IMR-90 (cell line): ENCODE measurements around the gene MYO10. TPM values are rescaled to one million over a fixed set of nuclear protein-coding genes. Genes with fewer than 3 reads are reported as not detected.
A peak's percentile ranks its signal among the peaks of the same experiment; 100 is the strongest.

Source experiments
- ATAC-seq: fragments of 200-7000 bp; cut with Tn5 transposase; 2 replicates; pipeline ENCODE4 v1.9.1; 2020; ENCODE audit warnings: low read depth, mild to moderate bottlenecking, moderate library complexity
- BruUV-seq: library from RNA; stranded (reverse); fragments of 400-500 nt; replicated peaks from 2 replicates; lab custom pipeline; 2021; lab: Mats Ljungman, UMichigan
- CTCF ChIA-PET: fragments of 300-600 bp; formaldehyde crosslinking; extraction: SDS; loops from one replicate; lab custom pipeline; 2021; ENCODE audit warnings: antibody characterized with exemption; lab: Yijun Ruan, JAX
- POLR2A ChIA-PET: fragments of 300-600 bp; sonication (Branson Sonifier 250); formaldehyde crosslinking; loops from one replicate; lab custom pipeline; 2022; ENCODE audit warnings: antibody characterized with exemption; ENCODE audit not compliant: unreplicated experiment; lab: Charles Lee
- DNase-seq: peaks from one replicate; pipeline ENCODE4 v3.0.0; 2013
- H2AFZ ChIP-seq: replicated peaks from 2 replicates; pipeline ENCODE3; 2013; ENCODE audit warnings: low read length, mild to moderate bottlenecking; ENCODE audit not compliant: poor library complexity
- H2AK5ac ChIP-seq: 2 replicates; pipeline ENCODE4 v1.6.1; 2013; ENCODE audit warnings: low read depth, low read length, inconsistent platforms
- H2AK9ac ChIP-seq: replicated peaks from 2 replicates; pipeline ENCODE3; 2013; ENCODE audit warnings: mild to moderate bottlenecking, low read depth, low read length, moderate library complexity; ENCODE audit not compliant: poor library complexity
- H2BK120ac ChIP-seq: 2 replicates; pipeline ENCODE4 v1.6.1; 2013; ENCODE audit warnings: low read depth, low read length, inconsistent platforms
- H2BK15ac ChIP-seq: 3 replicates; pipeline ENCODE4 v1.6.1; 2013; ENCODE audit warnings: low read depth, low read length, inconsistent platforms
- H2BK20ac ChIP-seq: 2 replicates; pipeline ENCODE4 v1.6.1; 2013; ENCODE audit warnings: low read depth, mild to moderate bottlenecking, inconsistent platforms, low read length, moderate library complexity
- H2BK5ac ChIP-seq: 2 replicates; pipeline ENCODE4 v1.6.1; 2013; ENCODE audit warnings: mild to moderate bottlenecking, low read depth, low read length, inconsistent platforms; ENCODE audit not compliant: poor library complexity, severe bottlenecking
- H3K14ac ChIP-seq: replicated peaks from 2 replicates; pipeline ENCODE4 v1.6.1; 2013; ENCODE audit warnings: low read depth, low read length, inconsistent platforms
- H3K18ac ChIP-seq: 2 replicates; pipeline ENCODE4 v1.6.1; 2013; ENCODE audit warnings: low read depth, low read length, control low read depth
- H3K23ac ChIP-seq: 2 replicates; pipeline ENCODE4 v1.6.1; 2013; ENCODE audit warnings: low read depth, low read length, inconsistent platforms
- H3K27ac ChIP-seq: 2 replicates; pipeline ENCODE4 v1.5.1; 2013; ENCODE audit warnings: mild to moderate bottlenecking, control low read depth, low read length; ENCODE audit not compliant: insufficient read depth
- H3K27me3 ChIP-seq: 2 replicates; pipeline ENCODE4 v1.6.1; 2013; ENCODE audit warnings: low read length; ENCODE audit not compliant: control insufficient read depth, insufficient read depth
- H3K36me3 ChIP-seq: 2 replicates; pipeline ENCODE4 v1.6.1; 2013; ENCODE audit warnings: low read length, mixed read lengths; ENCODE audit not compliant: control insufficient read depth, insufficient read depth
- H3K4ac ChIP-seq: 2 replicates; pipeline ENCODE4 v1.6.1; 2013; ENCODE audit warnings: low read depth, low read length, inconsistent platforms
- H3K4me1 ChIP-seq: 2 replicates; pipeline ENCODE4 v1.6.1; 2013; ENCODE audit warnings: low read length, mixed read lengths; ENCODE audit not compliant: control insufficient read depth, insufficient read depth
- H3K4me2 ChIP-seq: 2 replicates; pipeline ENCODE4 v1.6.1; 2013; ENCODE audit warnings: low read depth, mild to moderate bottlenecking, control low read depth, low read length, moderate library complexity
- H3K4me3 ChIP-seq: 2 replicates; pipeline ENCODE4 v1.5.1; 2013; ENCODE audit warnings: low read depth, mild to moderate bottlenecking, control low read depth, low read length, moderate library complexity; ENCODE audit not compliant: insufficient read depth
- H3K56ac ChIP-seq: 2 replicates; pipeline ENCODE4 v1.6.1; 2013; ENCODE audit warnings: low read length, inconsistent platforms; ENCODE audit not compliant: insufficient read depth; ENCODE audit errors: extremely low read depth
- H3K79me1 ChIP-seq, 2 experiments: 2 replicates each; pipeline ENCODE4 v1.6.1; 2013; ENCODE audit warnings: low read length in 2 of 2, inconsistent platforms in 1 of 2, low read depth in 1 of 2
- H3K9ac ChIP-seq: 2 replicates; pipeline ENCODE4 v1.6.1; 2013; ENCODE audit warnings: low read depth, low read length, control low read depth
- H3K9me1 ChIP-seq: 2 replicates; pipeline ENCODE4 v1.6.1; 2013; ENCODE audit warnings: low read length, inconsistent platforms; ENCODE audit not compliant: insufficient read depth
- H3K9me3 ChIP-seq: 2 replicates; pipeline ENCODE4 v1.6.1; 2013; ENCODE audit warnings: low read length; ENCODE audit not compliant: control insufficient read depth, insufficient read depth
- H4K20me1 ChIP-seq: 2 replicates; pipeline ENCODE4 v1.6.1; 2013; ENCODE audit warnings: low read length, inconsistent platforms; ENCODE audit not compliant: insufficient read depth
- H4K5ac ChIP-seq: 2 replicates; pipeline ENCODE4 v1.6.1; 2013; ENCODE audit warnings: mild to moderate bottlenecking, low read depth, low read length, control low read depth
- H4K8ac ChIP-seq, 2 experiments: 2 replicates each; pipeline ENCODE4 v1.6.1; 2013; ENCODE audit warnings: low read depth in 2 of 2, low read length in 2 of 2, control low read depth in 1 of 2, inconsistent platforms in 1 of 2
- H4K91ac ChIP-seq: 2 replicates; pipeline ENCODE4 v1.6.1; 2013; ENCODE audit warnings: low read depth, low read length, inconsistent platforms; ENCODE audit not compliant: insufficient read depth
- CHD1 ChIP-seq: IDR thresholded peaks from 2 replicates; pipeline ENCODE4 v1.6.1; 2012; ENCODE audit warnings: low read depth, low read length, improper control_type of control experiment
- FOS ChIP-seq: fragments of 150-350 bp; IDR thresholded peaks from 2 replicates; pipeline ENCODE4 v1.6.1; 2016; ENCODE audit warnings: low read depth, low read length
- MXI1 ChIP-seq: IDR thresholded peaks from 2 replicates; pipeline ENCODE4 v1.6.1; 2012; ENCODE audit warnings: low read depth, mild to moderate bottlenecking, low read length, moderate library complexity, borderline replicate concordance
- NFE2L2 ChIP-seq: fragments of 150-350 bp; IDR thresholded peaks from 2 replicates; pipeline ENCODE4 v1.6.1; 2016; ENCODE audit warnings: low read depth, mild to moderate bottlenecking, low read length
- RAD21 ChIP-seq: IDR thresholded peaks from 2 replicates; pipeline ENCODE4 v1.6.1; 2012; ENCODE audit warnings: low read length, improper control_type of control experiment
- SMC3 ChIP-seq: fragments of 150-350 bp; IDR thresholded peaks from 2 replicates; pipeline ENCODE4 v1.6.1; 2016; ENCODE audit warnings: low read depth, mild to moderate bottlenecking, antibody characterized with exemption, low read length, moderate library complexity
- WGBS, 2 experiments: methylation state at CpG; one replicate each; pipeline versions ENCODE4 v1.1.5 to v1.1.7; 2013; ENCODE audit warnings: missing lambda C conversion rate in 2 of 2; ENCODE audit not compliant: insufficient read length in 1 of 2; ENCODE audit errors: extremely low coverage in 2 of 2; 5-methylcytosine and 5-hydroxymethylcytosine counted together
- dilution Hi-C: fragments of 300-500 bp; cut with HindIII; formaldehyde crosslinking; loops from one replicate; pipeline ENCODE4 v1.14.3; 2018; ENCODE audit warnings: low sequenced_read_pairs; ENCODE audit not compliant: unreplicated experiment
- in situ Hi-C: fragments of 300-500 bp; cut with MboI; formaldehyde crosslinking; loops from 3 replicates; pipeline ENCODE4 v1.14.3; 2019; ENCODE audit warnings: low sequenced_read_pairs, inconsistent platforms, mixed read lengths
- intact Hi-C: fragments of 100-400 bp; cut with micrococcal nuclease; formaldehyde crosslinking; loops from 2 replicates; pipeline ENCODE4 v1.10.0; 2022
- polyA plus RNA-seq, 3 experiments: library from polyadenylated mRNA; depleted of rRNA; stranded (reverse); fragments of >200 nt; gene quantifications; 2 replicates each; pipeline ENCODE4 v1.2.3, GENCODE V29; 2012; ENCODE audit warnings: low replicate concordance in 1 of 3
- total RNA-seq: library from RNA; depleted of rRNA; stranded (reverse); fragments of >200 nt; gene quantifications from 2 replicates; pipeline ENCODE4 v1.2.3, GENCODE V29; 2012
- TF ChIP-seq, protein P1 (sequence below): fragments of 150-350 bp; IDR thresholded peaks from 2 replicates; pipeline ENCODE4 v1.6.1; 2017; ENCODE audit warnings: mild to moderate bottlenecking, antibody characterized with exemption, low read length, low read depth

The MYO10 gene
- total and polyA plus RNA-seq, 2 of the 4 experiments (the other 2 are of a cell fraction), result 39.9 to 115 TPM

DNA sequence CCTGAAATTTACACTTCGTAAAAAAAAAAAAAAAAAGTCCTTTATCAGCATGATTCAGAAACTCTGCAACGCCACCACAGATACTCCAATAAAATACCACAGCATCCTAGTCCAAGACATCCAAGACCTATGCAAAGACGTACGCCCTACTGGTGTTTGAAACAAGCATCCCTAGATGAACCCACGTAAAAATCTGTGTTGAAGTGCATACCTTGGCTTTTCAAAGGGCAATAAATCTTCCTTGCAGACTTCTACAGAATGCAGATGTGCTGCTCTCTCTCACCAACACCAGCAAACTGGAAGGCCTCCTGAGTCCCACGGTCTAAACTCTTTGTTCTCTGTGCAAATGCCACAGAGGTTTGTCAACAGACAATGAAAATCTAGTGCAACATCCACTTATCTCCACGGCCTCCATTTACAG is 38.8 kb downstream of the MYO10 start:
- peak overlapping the region; percentile 5; the same call in 1 of the 2 replicates for H3K4ac ChIP-seq
- dilution Hi-C loops (no loop called here), in situ Hi-C loops (no loop called here), intact Hi-C loops (no loop called here)
- H3K9me1 ChIP-seq, result peaks cover 57% of the 10 kb centered on the region
- H3K27ac ChIP-seq, result no peak overlapping the region
- 42% methylated on average over 2 of the region's 7 CpGs; no CpG with 5 or more reads in 1 of the 2 experiments for WGBS, 2 experiments
- H2AK9ac ChIP-seq, result no peak overlapping the region
- peaks cover 0 to 72% of the 10 kb centered on the region in 2 experiments; a peak in 2 of 4 replicates for H3K79me1 ChIP-seq
- DNase-seq (peak; percentile 74), ATAC-seq (peak; percentile 30)
- no peak overlapping the region for H4K8ac ChIP-seq
- H4K91ac ChIP-seq, result no peak overlapping the region
- peaks cover 35% of the 10 kb centered on the region for H3K4me1 ChIP-seq
- H2BK15ac ChIP-seq, result no peak overlapping the region
- no peak overlapping the region for H3K18ac ChIP-seq
- no peak overlapping the region for H3K9ac ChIP-seq
- no peak overlapping the region for H3K4me3 ChIP-seq
- H2BK20ac ChIP-seq, result no peak overlapping the region
- H3K9me3 ChIP-seq, result no peaks in the 10 kb centered on the region
- no peak overlapping the region for H2BK120ac ChIP-seq
- H3K23ac ChIP-seq, result 0 out of 2 replicates have a peak overlapping the region, but pooled peaks have one; percentile 11
- H3K56ac ChIP-seq, result no peak overlapping the region
- H2AK5ac ChIP-seq, result no peak overlapping the region
- no peak overlapping the region for H2BK5ac ChIP-seq
- ChIA-PET CTCF (no interaction called here), POLR2A (no interaction called here)
- H4K20me1 ChIP-seq, result peaks cover 98% of the 10 kb centered on the region
- H3K4me2 ChIP-seq, result peak overlapping the region; percentile 32; the same call in 1 of the 2 replicates
- H2AFZ ChIP-seq, result no peak overlapping the region
- no peak overlapping the region for H3K14ac ChIP-seq
- no peaks in the 10 kb centered on the region for H3K27me3 ChIP-seq
- H4K5ac ChIP-seq, result no peak overlapping the region
- BruUV-seq, result no TSS peak
- TF ChIP-seq FOS (no peak), MXI1 (no peak), CHD1 (no peak), NFE2L2 (peak; percentile 58; the same call in 1 of the 2 replicates), SMC3 (no peak), RAD21 (no peak)
- TF ChIP-seq, protein P1, sequence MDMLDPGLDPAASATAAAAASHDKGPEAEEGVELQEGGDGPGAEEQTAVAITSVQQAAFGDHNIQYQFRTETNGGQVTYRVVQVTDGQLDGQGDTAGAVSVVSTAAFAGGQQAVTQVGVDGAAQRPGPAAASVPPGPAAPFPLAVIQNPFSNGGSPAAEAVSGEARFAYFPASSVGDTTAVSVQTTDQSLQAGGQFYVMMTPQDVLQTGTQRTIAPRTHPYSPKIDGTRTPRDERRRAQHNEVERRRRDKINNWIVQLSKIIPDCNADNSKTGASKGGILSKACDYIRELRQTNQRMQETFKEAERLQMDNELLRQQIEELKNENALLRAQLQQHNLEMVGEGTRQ, result no peak
- H3K36me3 ChIP-seq, result 0 out of 2 replicates have a peak, but pooled peaks cover 1% of the 10 kb centered on the region
